GM12872 (cell line): ENCODE results near the gene GLI3.

Experiments
- CTCF ChIP-seq: IDR thresholded peaks from 3 replicates; pipeline ENCODE4 v1.5.1; 2011; ENCODE audit warnings: low read depth, mild to moderate bottlenecking, low read length, moderate library complexity; ENCODE audit not compliant: insufficient read depth

Gene GLI3

GRCh38 chr7:42026622-42027197, 210.3 kb downstream of the GLI3 start:
- TF ChIP-seq CTCF, result no peak

- TF ChIP-seq CTCF, result no peak
Measured at GRCh38 chr7:42025635-42026375, 211.2 kb downstream of the GLI3 start.

GRCh38 chr7:42024537-42024936, 212.5 kb downstream of the GLI3 start:
- no peak for TF ChIP-seq CTCF

- TF ChIP-seq CTCF, result no peak
Measured at GRCh38 chr7:42023262-42023661, 213.7 kb downstream of the GLI3 start.

GRCh38 chr7:42022791-42023190, 214.2 kb downstream of the GLI3 start:
- TF ChIP-seq CTCF, result no peak

- no peak for TF ChIP-seq CTCF
Measured at GRCh38 chr7:42022056-42022455, 215.0 kb downstream of the GLI3 start.

- no peak for TF ChIP-seq CTCF
Measured at GRCh38 chr7:42021631-42022030, 215.4 kb downstream of the GLI3 start.
